Mononuclear cell (primary cell): ENCODE data around the gene ADGRB3. TPM values are rescaled to one million over a fixed set of nuclear protein-coding genes. Genes with fewer than 3 reads are reported as not detected.

Experiments used
- H3K27me3 ChIP-seq: 2 replicates; pipeline ENCODE4 v1.6.0; 2011; ENCODE audit warnings: low read length, control low read depth; ENCODE audit not compliant: insufficient read depth
- H3K4me1 ChIP-seq: 2 replicates; pipeline ENCODE4 v1.5.1; 2011; ENCODE audit warnings: mild to moderate bottlenecking, low read length, control low read depth; ENCODE audit not compliant: insufficient read depth
- H3K4me3 ChIP-seq: 2 replicates; pipeline ENCODE4 v1.5.1; 2011; ENCODE audit warnings: mild to moderate bottlenecking, low read length, moderate library complexity
- H3K9me3 ChIP-seq: 2 replicates; pipeline ENCODE4 v1.5.1; 2011; ENCODE audit warnings: low read depth, mild to moderate bottlenecking, control low read depth, low read length
- total RNA-seq: library from RNA; depleted of rRNA; stranded (reverse); fragments of >200 nt; gene quantifications from one replicate; pipeline ENCODE4 v1.2.3, GENCODE V29; 2012

The ADGRB3 gene
- total RNA-seq, 1 donor: 0.10 TPM

- Histone ChIP-seq H3K4me1 (no peaks in the 10 kb centered on the region), H3K27me3 (no peaks in the 10 kb centered on the region), H3K4me3 (no peak overlapping the region), H3K9me3 (no peaks in the 10 kb centered on the region)
Measured at GRCh38 chr6:68709091-68709490, 74.0 kb downstream of the ADGRB3 start.

DNA sequence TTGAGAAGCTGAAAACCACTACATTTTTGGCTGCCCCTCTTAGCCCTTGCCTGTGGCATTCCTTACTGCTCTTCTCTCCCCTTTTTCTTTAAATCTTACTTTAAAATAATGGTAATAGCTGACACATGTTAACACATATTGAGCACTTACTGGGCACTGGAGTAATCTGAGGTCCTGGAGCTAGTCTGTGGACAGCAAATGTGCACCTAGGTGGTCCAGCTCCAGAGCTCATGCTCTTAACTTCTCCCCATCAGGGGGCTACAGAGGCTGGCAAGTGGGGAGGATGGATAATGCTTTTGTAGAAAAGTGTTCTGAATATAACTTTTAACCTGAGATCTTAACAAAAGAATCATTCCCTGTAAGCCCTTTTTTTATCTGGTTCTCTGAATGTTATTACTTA, 74.8 kb downstream of the ADGRB3 start:
- H3K4me3 ChIP-seq: no peak overlapping the region

DNA sequence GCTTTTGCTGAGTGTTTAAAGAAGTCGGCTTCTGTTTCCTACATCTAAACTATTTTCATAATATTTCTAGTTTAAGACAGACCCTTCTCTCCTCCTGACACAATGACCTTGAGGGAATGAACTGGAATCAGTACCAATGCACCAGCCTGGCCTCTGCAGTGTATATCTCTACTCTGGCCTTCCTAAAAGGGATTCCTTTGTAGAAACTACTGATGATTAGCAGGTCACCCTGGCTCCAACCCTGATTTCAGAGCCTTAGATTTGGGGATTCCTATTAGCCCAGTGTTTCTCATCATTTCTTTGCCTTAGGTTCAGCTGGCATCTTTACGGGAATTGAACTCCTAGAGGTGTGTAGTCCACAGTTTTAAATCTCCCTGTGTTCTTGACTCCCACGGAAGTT, 75.4 kb downstream of the ADGRB3 start:
- Histone ChIP-seq H3K27me3 (no peaks in the 10 kb centered on the region), H3K4me1 (no peaks in the 10 kb centered on the region), H3K4me3 (no peak overlapping the region), H3K9me3 (no peaks in the 10 kb centered on the region)

More for the DNA sequence above, 74.8 kb downstream of the ADGRB3 start:
- no peaks in the 10 kb centered on the region for H3K9me3 ChIP-seq
- no peaks in the 10 kb centered on the region for H3K27me3 ChIP-seq
- H3K4me1 ChIP-seq: no peaks in the 10 kb centered on the region

DNA sequence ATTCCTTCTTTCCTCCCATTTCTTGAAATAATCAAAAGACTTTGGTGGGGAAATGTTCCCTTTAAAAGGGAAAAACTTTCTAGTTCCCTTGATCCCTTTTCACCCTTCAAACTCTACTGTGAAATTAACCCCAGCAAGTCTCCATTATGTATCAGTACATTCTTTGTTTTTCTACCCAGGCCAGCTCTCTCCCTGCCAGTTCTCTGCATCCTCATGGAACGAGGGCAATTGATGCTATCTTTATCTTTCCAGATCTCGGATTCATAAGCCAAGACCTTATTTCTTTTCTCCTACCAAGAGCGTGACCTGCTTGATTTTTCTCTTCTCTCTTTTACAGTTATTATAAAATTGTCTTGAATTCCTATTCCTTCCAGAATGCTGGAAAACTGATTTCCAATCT, 75.8 kb downstream of the ADGRB3 start:
- H3K9me3 ChIP-seq: no peaks in the 10 kb centered on the region
- H3K27me3 ChIP-seq: no peaks in the 10 kb centered on the region
- no peak overlapping the region for H3K4me3 ChIP-seq
- H3K4me1 ChIP-seq: no peaks in the 10 kb centered on the region

DNA sequence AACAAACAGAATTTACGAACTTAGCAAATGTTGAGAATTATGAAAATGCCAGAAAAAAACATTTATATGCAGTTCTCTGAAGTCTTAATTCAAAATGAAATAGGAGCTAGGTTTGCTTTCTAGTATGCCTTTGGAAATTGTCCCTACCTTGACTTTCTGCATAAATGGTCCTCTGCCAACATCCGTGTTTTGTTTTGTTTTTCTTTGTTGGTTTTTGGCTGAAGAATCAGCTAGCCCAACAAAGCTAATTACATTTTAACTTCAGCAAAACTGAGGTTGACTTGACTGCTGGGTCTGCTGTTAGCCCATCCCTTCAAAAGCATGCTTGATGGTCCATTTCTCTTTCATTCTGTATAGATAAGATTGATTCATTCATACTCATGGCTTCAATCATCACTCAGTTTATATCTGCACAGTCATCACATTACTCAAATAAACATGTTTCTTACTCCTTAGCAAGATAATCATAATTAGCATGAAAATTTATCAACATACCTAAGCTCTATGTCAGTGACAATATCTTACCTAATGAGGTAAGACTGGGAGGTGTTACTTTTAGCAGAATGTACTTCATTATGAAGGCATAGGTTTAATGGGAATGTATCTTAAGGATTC, 76.4 kb downstream of the ADGRB3 start:
- Histone ChIP-seq H3K4me3 (no peak overlapping the region), H3K4me1 (no peaks in the 10 kb centered on the region), H3K9me3 (no peaks in the 10 kb centered on the region), H3K27me3 (no peaks in the 10 kb centered on the region)

- H3K9me3 ChIP-seq: no peaks in the 10 kb centered on the region
- H3K4me3 ChIP-seq: no peak overlapping the region
- no peaks in the 10 kb centered on the region for H3K27me3 ChIP-seq
- no peaks in the 10 kb centered on the region for H3K4me1 ChIP-seq
Measured at GRCh38 chr6:68716620-68717019, 81.5 kb downstream of the ADGRB3 start.

DNA sequence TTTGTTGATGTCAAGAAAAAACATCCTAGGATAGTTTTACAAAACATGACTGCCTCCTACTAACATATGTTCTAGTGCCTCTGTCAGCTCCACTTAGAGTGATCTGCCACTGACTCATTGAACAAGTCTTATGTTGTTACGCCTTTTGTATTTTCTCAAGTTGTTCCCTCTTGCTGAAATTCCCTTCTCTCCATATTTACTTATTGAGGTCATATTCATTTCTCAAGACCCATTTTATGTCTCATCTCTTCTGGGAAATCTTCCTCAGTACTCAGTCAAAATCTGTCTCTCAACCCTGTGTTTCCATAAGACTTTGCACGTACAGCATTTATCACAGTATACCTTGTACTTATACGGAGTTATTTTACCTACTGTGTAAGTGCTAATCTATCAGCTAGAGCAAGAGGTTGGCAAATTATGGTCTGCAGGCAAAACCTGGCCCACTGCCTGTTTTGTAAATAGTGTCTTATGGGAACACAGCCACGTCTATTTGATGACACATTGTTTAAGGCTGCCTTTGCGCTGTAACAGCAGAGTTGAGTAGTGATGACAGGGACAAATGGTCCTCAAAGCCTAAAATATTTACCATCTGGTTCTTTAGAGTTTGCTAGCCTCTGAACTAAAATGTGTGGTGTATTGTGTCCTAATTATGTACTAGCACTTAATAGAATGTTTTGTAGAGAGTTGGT, 83.4 kb downstream of the ADGRB3 start:
- Histone ChIP-seq H3K9me3 (no peaks in the 10 kb centered on the region), H3K4me1 (no peaks in the 10 kb centered on the region), H3K27me3 (no peaks in the 10 kb centered on the region), H3K4me3 (no peak overlapping the region)

GRCh38 chr6:68719761-68720160, 84.7 kb downstream of the ADGRB3 start:
- no peaks in the 10 kb centered on the region for H3K9me3 ChIP-seq
- no peaks in the 10 kb centered on the region for H3K4me1 ChIP-seq
- no peak overlapping the region for H3K4me3 ChIP-seq
- no peaks in the 10 kb centered on the region for H3K27me3 ChIP-seq

DNA sequence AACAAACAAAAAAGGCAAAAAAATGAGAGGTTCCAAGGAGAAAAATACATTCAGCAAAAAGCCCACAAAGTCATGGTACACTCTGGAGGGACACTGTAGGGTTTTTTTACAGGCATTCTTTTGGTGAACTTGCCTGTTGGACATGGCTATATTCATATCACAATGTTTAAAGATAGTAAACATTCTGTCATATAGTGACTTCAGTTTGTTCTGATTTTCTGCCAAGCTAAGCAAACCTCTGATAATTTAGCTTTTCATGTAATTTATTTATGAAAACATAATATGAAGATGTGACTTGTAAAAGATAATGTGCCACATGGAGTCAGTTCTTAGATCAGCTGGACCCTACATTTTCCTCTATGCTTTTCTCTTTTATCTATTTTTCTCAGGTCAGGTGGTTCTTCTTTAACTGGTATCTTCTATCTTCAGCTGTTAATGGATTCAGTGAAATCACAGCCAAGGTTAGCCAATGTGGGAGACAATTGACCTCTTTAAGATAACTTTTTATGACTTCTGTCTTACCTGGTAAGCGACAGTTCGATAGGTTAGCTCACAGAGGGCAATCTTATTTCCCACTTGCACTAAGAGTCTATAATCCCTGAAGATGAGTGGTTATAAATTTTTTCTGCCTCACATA, 87.9 kb downstream of the ADGRB3 start:
- Histone ChIP-seq H3K9me3 (no peaks in the 10 kb centered on the region), H3K4me1 (no peaks in the 10 kb centered on the region), H3K4me3 (no peak overlapping the region), H3K27me3 (no peaks in the 10 kb centered on the region)

DNA sequence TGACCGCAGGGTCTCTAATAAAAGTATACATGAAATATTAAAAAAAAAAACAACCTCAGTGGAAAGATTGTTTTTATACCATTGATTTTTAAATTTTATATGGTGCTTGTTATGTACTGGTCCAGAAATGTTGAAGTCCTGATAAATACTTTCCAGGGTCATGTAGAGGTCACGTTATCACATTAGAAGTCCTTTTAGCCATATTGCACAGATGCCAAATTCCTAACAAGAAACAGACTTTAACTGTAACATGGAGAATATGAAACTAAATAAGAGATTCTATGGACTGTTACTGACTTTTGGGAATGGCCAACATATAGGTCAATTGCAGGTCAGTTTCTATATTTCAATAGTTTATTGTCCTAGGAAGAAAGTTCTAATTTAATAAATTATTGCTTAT, 89.0 kb downstream of the ADGRB3 start:
- Histone ChIP-seq H3K9me3 (no peaks in the 10 kb centered on the region), H3K4me1 (no peaks in the 10 kb centered on the region), H3K4me3 (no peak overlapping the region), H3K27me3 (no peaks in the 10 kb centered on the region)

DNA sequence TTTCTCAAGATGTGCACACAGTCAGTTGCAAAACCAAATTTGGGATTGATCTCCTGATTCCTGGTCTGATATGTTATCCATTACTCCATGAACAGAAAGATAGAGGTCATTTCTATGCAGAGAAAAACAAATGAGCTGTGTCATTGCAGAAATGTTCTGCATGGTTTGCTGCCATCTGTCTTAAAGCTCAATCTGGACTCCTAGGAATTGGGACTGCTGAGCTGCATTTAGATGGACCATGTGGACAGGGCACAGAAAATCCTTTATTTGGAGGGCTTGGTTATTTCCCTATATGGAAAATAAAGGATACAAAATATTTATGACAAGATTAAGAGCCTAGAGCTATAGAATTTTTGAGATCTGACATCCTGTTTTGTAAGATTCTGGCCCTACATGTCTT, 91.3 kb downstream of the ADGRB3 start:
- Histone ChIP-seq H3K27me3 (no peaks in the 10 kb centered on the region), H3K4me1 (no peaks in the 10 kb centered on the region), H3K4me3 (no peak overlapping the region), H3K9me3 (no peaks in the 10 kb centered on the region)

- Histone ChIP-seq H3K27me3 (no peaks in the 10 kb centered on the region), H3K4me3 (no peak overlapping the region), H3K4me1 (no peaks in the 10 kb centered on the region), H3K9me3 (no peaks in the 10 kb centered on the region)
Measured at GRCh38 chr6:68726992-68727391, 91.9 kb downstream of the ADGRB3 start.

DNA sequence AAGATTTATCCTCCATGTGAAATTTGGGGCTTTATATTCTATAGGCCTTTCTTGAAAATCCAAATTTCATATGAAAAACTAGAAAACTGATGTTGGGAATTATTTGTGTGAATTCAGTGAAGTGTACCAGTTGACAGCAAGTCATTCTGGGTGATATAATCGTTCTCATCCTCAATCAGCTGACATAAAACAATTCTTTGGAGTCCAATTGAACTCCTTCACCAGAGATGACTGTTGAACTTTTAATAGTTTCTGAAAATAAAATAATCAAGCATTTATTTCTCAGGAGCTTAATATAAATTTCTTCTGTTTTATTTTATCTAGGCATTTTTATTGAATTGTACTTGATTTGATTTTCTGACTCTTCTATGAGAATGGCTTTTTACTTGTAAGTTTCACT, 92.6 kb downstream of the ADGRB3 start:
- H3K9me3 ChIP-seq: no peaks in the 10 kb centered on the region
- H3K27me3 ChIP-seq: no peaks in the 10 kb centered on the region
- no peak overlapping the region for H3K4me3 ChIP-seq
- no peaks in the 10 kb centered on the region for H3K4me1 ChIP-seq

DNA sequence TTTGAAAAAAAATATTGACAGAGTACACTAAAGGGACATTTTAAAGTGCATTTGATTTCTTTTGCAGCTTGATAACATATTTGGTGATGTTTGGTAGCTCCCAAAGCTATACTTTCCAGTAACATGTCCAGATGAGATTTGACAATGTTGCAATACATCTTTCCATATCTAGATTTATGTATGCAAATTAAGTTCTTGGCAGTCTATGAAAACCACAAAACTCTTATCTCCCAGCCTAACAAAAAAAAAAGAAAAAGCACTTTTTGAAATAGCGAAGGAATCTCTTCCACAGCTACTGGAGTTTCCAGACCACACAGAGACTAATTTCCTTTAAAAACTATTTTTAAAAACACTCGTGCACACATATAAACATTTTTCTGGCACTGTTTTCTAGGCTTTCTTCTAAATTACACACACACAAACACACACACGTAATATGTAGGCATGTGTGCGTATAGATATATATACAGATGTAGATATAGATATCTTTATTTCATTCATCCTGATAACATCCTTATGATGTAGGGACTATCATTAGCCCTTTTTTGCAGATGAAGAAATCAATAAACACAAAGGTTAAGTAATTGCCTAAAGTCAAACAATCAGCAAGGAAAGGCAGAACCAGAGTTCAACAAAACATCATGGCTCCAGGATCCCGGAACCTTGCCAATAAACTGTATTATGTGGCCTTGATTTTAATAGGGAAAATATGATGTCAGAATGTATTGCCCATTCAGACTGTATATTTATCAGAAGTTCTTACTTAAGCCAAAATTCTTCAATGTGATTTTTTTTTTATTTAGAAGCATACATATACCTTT, 93.3 kb downstream of the ADGRB3 start:
- H3K4me3 ChIP-seq: no peak overlapping the region
- H3K4me1 ChIP-seq: no peaks in the 10 kb centered on the region
- H3K9me3 ChIP-seq: no peaks in the 10 kb centered on the region
- H3K27me3 ChIP-seq: no peaks in the 10 kb centered on the region

- H3K27me3 ChIP-seq: no peaks in the 10 kb centered on the region
- no peak overlapping the region for H3K4me3 ChIP-seq
- H3K4me1 ChIP-seq: no peaks in the 10 kb centered on the region
- no peaks in the 10 kb centered on the region for H3K9me3 ChIP-seq
Measured at GRCh38 chr6:68729377-68729903, 94.4 kb downstream of the ADGRB3 start.
